NT2/D1 (cell line): ENCODE results near the gene PPP6R3.

Source experiments
- SUZ12 ChIP-seq: IDR thresholded peaks from 2 replicates; pipeline ENCODE4 v1.6.1; 2011; ENCODE audit not compliant: insufficient read length, insufficient read depth; ENCODE audit errors: extremely low read depth
- YY1 ChIP-seq: IDR thresholded peaks from 2 replicates; pipeline ENCODE4 v1.6.1; 2011; ENCODE audit not compliant: insufficient read length, insufficient read depth
- ZNF274 ChIP-seq: IDR thresholded peaks from 2 replicates; pipeline ENCODE4 v1.6.1; 2011; ENCODE audit warnings: mild to moderate bottlenecking, low read depth, low read length

GRCh38 chr11:68581439-68581838 is 120.9 kb downstream of the PPP6R3 start:
- TF ChIP-seq ZNF274 (no peak), YY1 (no peak), SUZ12 (no peak)
